Pancreas (tissue), 10 donors: ENCODE data around the gene SORCS2. TPM values are rescaled to one million over a fixed set of nuclear protein-coding genes. Genes with fewer than 3 reads are reported as not detected.

Experiments
- ATAC-seq, 4 donors: fragments of 200-7000 bp; cut with Tn5 transposase; one replicate each; pipeline versions ENCODE4 v1.8.0 to v1.9.1; 2020; ENCODE audit warnings: mild to moderate bottlenecking in 4 of 4, moderate library complexity in 4 of 4
- DNase-seq, 6 donors: peaks; one replicate each; pipeline ENCODE4 v3.0.0-alpha.2; 2020
- FAIRE-seq: peaks from 2 replicates; lab custom pipeline; 2012; peaks lifted over from hg19 to GRCh38; lab: Jason Lieb, UNC
- H3K27ac ChIP-seq, 4 donors: fragments of 200-600 bp; sonication (generic); 1 replicate in 3 of 4; 2 replicates in 1 of 4; pipeline versions ENCODE4 v1.5.0 to v1.8.0; 2020
- H3K27me3 ChIP-seq, 4 donors: fragments of 200-600 bp; one replicate each; pipeline ENCODE4 v1.8.0; 2021
- H3K36me3 ChIP-seq, 3 donors: fragments of 200-600 bp; sonication (generic) in 1 of 3; one replicate each; pipeline versions ENCODE4 v1.5.0 to v1.8.0; 2020 to 2021
- H3K4me1 ChIP-seq, 3 donors: fragments of 200-600 bp; one replicate each; pipeline ENCODE4 v1.8.0; 2021
- H3K4me3 ChIP-seq, 4 donors: fragments of 200-600 bp; sonication (generic) in 2 of 4; one replicate each; pipeline versions ENCODE4 v1.5.0 to v1.8.0; 2020 to 2021
- H3K9me3 ChIP-seq, 4 donors: fragments of 200-600 bp; one replicate each; pipeline ENCODE4 v1.8.0; 2021
- WGBS, 2 donors: extraction: QIAGEN DNeasy Blood & Tissue Kit; methylation state at CpG; one replicate each; pipeline ENCODE4 v1.1.7; 2013; 5-methylcytosine and 5-hydroxymethylcytosine counted together
- intact Hi-C, 3 donors: fragments of 100-400 bp; cut with DNase I; formaldehyde crosslinking; loops; one replicate each; pipeline versions ENCODE4 v1.11.1 to v1.14.2; 2022
- polyA plus RNA-seq, 2 donors: library from polyadenylated mRNA; stranded (reverse); fragments of 200-250 nt; gene quantifications; one replicate each; pipeline ENCODE4 v1.2.3, GENCODE V29; 2013
- total RNA-seq, 6 donors: library from RNA; stranded (reverse); fragmentation: NEBNext Ultra II Directional in 4 of 6; extraction: Animal tissue kit (Norgen Biotek cat#: 25700) in 4 of 6; gene quantifications; one replicate each; pipeline versions ENCODE4 v1.2.1 to v1.2.4, GENCODE V29; 2021 to 2023
- TF ChIP-seq, protein P1 (sequence below), 4 donors: fragments of 200-600 bp; sonication (generic) in 3 of 4; IDR thresholded peaks; one replicate each; pipeline versions ENCODE4 v1.5.0 to v1.8.0; 2021; ENCODE audit warnings: antibody characterized with exemption in 4 of 4
- donor health status: healthy with polysubstance abuse.
- donor health status: DM: no; HTN: no; CAD: no; lungs with moderate emphysema.
- donor health status: DM: no; HTN: no; CAD: no.
- donor health status: control.
- donor health status: control.
- donor health status: Bipolar disorder and iron deficiency.
- donor health status: DM: yes; HTN: yes; CAD: no.
- donor health status: DM: no; HTN: no; CAD: no.
- donor health status: DM: no; HTN: no; CAD: no.
- donor health status: DM: yes; HTN: yes; CAD: no.

Gene SORCS2
- total and polyA plus RNA-seq, 8 donors = 0.14 to 1.7 (median 0.42) TPM

DNA sequence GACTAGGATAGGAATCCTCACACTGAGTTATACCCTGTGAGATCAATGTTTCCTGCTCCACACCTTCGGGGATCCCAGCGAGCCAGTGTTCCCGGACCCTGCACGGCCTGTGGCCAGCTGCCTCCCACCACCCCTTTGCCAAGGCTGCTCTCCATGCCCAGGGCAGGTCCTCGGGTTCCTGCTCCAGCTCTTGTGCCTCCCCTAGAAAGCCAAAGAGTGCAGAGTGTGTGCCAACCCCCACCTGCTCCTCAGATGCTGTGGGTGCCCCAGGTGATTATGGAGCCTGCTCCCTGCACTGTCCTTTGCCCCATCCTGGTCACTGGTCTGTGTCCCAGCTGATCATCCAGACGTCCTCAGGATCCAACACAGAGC, 500.9 kb downstream of the SORCS2 start:
- ATAC-seq (no peak), DNase-seq (peak in 1 of 6 donors; percentile 41), FAIRE-seq (no peak)
- Histone ChIP-seq H3K4me3 (no peak overlapping the region), H3K36me3 (no peaks in the 10 kb centered on the region), H3K27ac (no peak overlapping the region), H3K27me3 (no peaks in the 10 kb centered on the region), H3K9me3 (no peaks in the 10 kb centered on the region), H3K4me1 (no peaks in the 10 kb centered on the region)
- TF ChIP-seq, protein P1, sequence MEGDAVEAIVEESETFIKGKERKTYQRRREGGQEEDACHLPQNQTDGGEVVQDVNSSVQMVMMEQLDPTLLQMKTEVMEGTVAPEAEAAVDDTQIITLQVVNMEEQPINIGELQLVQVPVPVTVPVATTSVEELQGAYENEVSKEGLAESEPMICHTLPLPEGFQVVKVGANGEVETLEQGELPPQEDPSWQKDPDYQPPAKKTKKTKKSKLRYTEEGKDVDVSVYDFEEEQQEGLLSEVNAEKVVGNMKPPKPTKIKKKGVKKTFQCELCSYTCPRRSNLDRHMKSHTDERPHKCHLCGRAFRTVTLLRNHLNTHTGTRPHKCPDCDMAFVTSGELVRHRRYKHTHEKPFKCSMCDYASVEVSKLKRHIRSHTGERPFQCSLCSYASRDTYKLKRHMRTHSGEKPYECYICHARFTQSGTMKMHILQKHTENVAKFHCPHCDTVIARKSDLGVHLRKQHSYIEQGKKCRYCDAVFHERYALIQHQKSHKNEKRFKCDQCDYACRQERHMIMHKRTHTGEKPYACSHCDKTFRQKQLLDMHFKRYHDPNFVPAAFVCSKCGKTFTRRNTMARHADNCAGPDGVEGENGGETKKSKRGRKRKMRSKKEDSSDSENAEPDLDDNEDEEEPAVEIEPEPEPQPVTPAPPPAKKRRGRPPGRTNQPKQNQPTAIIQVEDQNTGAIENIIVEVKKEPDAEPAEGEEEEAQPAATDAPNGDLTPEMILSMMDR (IDR thresholded peaks at IDR 0.05) = no peak
- intact Hi-C loops = no loop called here
- WGBS, 2 donors = 49 to 52% methylated on average over 6 of the region's 6 CpGs

DNA sequence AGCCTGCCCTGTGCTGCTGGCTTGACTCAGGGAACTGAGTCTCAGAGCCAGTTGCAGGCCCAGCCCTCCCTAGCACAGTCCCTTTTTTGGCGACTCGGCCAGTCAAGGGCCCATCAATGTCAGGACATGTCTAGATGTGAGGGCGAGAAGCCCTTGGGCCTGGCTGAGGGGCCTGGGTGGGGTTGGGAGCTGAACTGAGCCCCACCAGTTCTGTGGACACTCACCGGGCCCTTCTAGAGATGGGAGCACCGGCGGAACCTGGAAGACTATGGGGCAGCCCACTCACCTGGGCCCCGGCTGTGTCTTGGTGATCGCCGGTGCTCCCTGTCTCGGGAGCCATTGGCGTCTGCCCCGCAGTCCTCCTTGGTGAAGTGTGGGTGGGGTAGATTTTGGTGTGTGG, 501.4 kb downstream of the SORCS2 start:
- H3K27me3 ChIP-seq = no peaks in the 10 kb centered on the region
- ATAC-seq = no peak
- TF ChIP-seq, protein P1 (IDR thresholded peaks at IDR 0.05) = no peak
- H3K27ac ChIP-seq = no peak overlapping the region
- no peak overlapping the region for H3K4me3 ChIP-seq
- WGBS, 2 donors = 73 to 80% methylated on average over 12 of the region's 12 CpGs
- FAIRE-seq = no peak
- H3K36me3 ChIP-seq = no peaks in the 10 kb centered on the region
- no peaks in the 10 kb centered on the region for H3K4me1 ChIP-seq
- peak in 1 of 6 donors; percentile 48 for DNase-seq
- intact Hi-C loops = no loop called here
- no peaks in the 10 kb centered on the region for H3K9me3 ChIP-seq

DNA sequence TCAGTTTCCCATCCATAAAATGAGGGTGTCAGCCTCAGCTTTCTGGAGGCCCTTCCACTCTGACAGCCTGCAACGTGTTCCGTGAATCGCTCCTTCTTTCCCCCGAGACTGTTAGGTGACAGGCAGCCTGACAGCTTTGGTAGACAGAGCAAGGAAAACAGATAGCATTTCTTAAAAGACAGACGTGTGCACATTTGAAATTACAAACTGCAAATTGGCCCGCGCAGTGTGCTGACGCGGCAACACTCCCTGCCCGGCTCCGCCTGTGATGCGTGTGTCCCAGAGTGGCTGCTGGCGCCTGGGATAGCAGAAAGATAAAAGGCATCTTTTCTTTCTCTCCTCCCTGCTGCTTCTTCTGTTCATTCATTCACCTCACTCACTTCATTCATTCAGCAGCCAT, 502.0 kb downstream of the SORCS2 start:
- no peaks in the 10 kb centered on the region for H3K4me1 ChIP-seq
- H3K27ac ChIP-seq = no peak overlapping the region
- TF ChIP-seq, protein P1 (IDR thresholded peaks at IDR 0.05) = no peak
- 64 to 68% methylated on average over 13 of the region's 13 CpGs for WGBS, 2 donors
- DNase-seq = peak in 1 of 6 donors; percentile 28
- FAIRE-seq = no peak
- H3K4me3 ChIP-seq = no peak overlapping the region
- no peaks in the 10 kb centered on the region for H3K9me3 ChIP-seq
- no peak for ATAC-seq
- no peaks in the 10 kb centered on the region for H3K36me3 ChIP-seq
- no peaks in the 10 kb centered on the region for H3K27me3 ChIP-seq
- intact Hi-C loops = no loop called here

DNA sequence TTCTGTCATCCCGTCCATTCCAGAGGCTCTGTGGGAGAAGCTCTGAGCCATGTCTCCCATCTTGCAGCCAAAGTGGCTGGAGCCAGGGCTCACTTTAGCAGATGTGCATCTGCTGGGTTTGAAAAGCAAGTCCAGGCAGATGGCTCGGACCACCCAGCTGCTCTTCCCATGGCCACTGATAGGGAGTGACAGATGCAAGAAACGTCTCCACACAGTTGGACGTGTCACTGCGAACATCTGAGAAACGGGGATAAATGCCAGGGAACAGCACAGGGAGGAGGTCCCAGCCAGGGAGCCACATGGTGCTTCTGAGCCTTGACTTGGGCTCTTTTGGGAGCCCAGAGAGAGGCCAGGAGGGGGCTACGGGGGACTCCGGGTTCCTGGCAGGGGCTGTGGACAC, 505.0 kb downstream of the SORCS2 start:
- H3K36me3 ChIP-seq = no peaks in the 10 kb centered on the region
- FAIRE-seq (no peak), DNase-seq (peak in 1 of 6 donors; percentile 16), ATAC-seq (no peak)
- H3K27me3 ChIP-seq = no peaks in the 10 kb centered on the region
- TF ChIP-seq, protein P1 (IDR thresholded peaks at IDR 0.05) = no peak
- no peak overlapping the region for H3K4me3 ChIP-seq
- no peaks in the 10 kb centered on the region for H3K4me1 ChIP-seq
- no peaks in the 10 kb centered on the region for H3K9me3 ChIP-seq
- H3K27ac ChIP-seq = no peak overlapping the region
- intact Hi-C loops = no loop called here
- WGBS, 2 donors = 39 to 40% methylated on average over 8 of the region's 8 CpGs

DNA sequence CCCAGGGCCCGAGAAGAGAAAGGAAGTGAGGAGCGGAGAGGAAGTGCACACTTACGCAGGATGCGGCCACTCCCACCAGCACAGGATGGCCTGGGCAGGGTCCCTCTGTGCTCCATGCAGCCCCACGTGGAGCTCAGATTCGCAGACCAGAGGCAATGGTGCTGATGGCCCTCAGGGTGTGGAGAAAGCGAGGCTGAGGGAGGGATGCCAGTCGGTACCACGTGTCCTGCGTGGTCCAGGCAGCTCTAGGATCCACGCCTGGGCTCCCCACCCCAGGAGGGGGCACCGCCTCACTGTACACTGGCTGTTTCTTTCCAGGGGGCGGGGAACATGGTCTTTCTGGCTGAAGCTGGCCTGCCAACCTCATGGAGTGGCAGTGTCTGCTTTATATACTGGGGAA, 505.5 kb downstream of the SORCS2 start:
- Histone ChIP-seq H3K27ac (no peak overlapping the region), H3K4me3 (no peak overlapping the region), H3K9me3 (no peaks in the 10 kb centered on the region), H3K27me3 (no peaks in the 10 kb centered on the region), H3K36me3 (no peaks in the 10 kb centered on the region), H3K4me1 (no peaks in the 10 kb centered on the region)
- 62 to 68% methylated on average over 13 of the region's 13 CpGs for WGBS, 2 donors
- intact Hi-C loops = no loop called here
- TF ChIP-seq, protein P1 (IDR thresholded peaks at IDR 0.05) = no peak
- no peak for FAIRE-seq
- DNase-seq = peak in 1 of 6 donors; percentile 23
- no peak for ATAC-seq
